Measurements from ENCODE around the gene MMP7.
"Not testable (repeated sequence)": the region's sequence is repeated elsewhere in the genome, so short reads cannot be mapped to it uniquely, and the experiment has no call there.

MMP7 gene

GRCh38 chr11:102518296-102519094 is 12.1 kb downstream of the MMP7 start:
- no peak for TF ChIP-seq POLR2AphosphoS5 (IDR thresholded peaks at IDR 0.05; ENCODE audit: borderline replicate concordance, low read depth, low read length)
- no peak for TF ChIP-seq FOXP2 (optimal IDR thresholded peaks at IDR 0.05; ENCODE audit: control extremely low read depth, extremely low read length, insufficient read depth)
- TF ChIP-seq EZH2 (IDR thresholded peaks at IDR 0.05), result no peak
- no peak overlapping the region for H3K9ac ChIP-seq (ENCODE audit: insufficient read length)
- no peak for DNase-seq (ENCODE audit: low read depth, low spot score)
- no peak overlapping the region for H3K27ac ChIP-seq
- no peaks in the 10 kb centered on the region for H3K36me3 ChIP-seq (ENCODE audit: insufficient read depth, low read length)
- no peak overlapping the region for H3K4me3 ChIP-seq
- no peaks in the 10 kb centered on the region for H3K9me3 ChIP-seq (ENCODE audit: low read depth, low read length)

- Histone ChIP-seq H3K27ac (no peak overlapping the region), H3K9ac (ENCODE audit: insufficient read length) (no peak overlapping the region)
- TF ChIP-seq POLR2AphosphoS5 (IDR thresholded peaks at IDR 0.05; ENCODE audit: borderline replicate concordance, low read depth, low read length) (no peak), FOXP2 (optimal IDR thresholded peaks at IDR 0.05; ENCODE audit: control extremely low read depth, extremely low read length, insufficient read depth) (no peak), EZH2 (IDR thresholded peaks at IDR 0.05) (no peak)
These were observed 12.9 kb downstream of the MMP7 start for GRCh38 chr11:102517670-102518069.

GRCh38 chr11:102516179-102516578 is 14.4 kb downstream of the MMP7 start:
- TF ChIP-seq FOXP2 (optimal IDR thresholded peaks at IDR 0.05; ENCODE audit: control extremely low read depth, extremely low read length, insufficient read depth) (no peak), EZH2 (IDR thresholded peaks at IDR 0.05) (no peak), POLR2AphosphoS5 (IDR thresholded peaks at IDR 0.05; ENCODE audit: borderline replicate concordance, low read depth, low read length) (no peak)
- no peak for DNase-seq (ENCODE audit: low read depth, low spot score)
- Histone ChIP-seq H3K36me3 (ENCODE audit: insufficient read depth, low read length) (no peaks in the 10 kb centered on the region), H3K27ac (no peak overlapping the region), H3K9ac (ENCODE audit: insufficient read length) (no peak overlapping the region), H3K4me3 (no peak overlapping the region), H3K9me3 (ENCODE audit: low read depth, low read length) (no peaks in the 10 kb centered on the region)

More at GRCh38 chr11:102517670-102518069, 12.9 kb downstream of the MMP7 start:
- no peaks in the 10 kb centered on the region for H3K9me3 ChIP-seq (ENCODE audit: low read depth, low read length)
- H3K4me3 ChIP-seq, result no peak overlapping the region
- no peaks in the 10 kb centered on the region for H3K36me3 ChIP-seq (ENCODE audit: insufficient read depth, low read length)
- no peak for DNase-seq (ENCODE audit: low read depth, low spot score)

GRCh38 chr11:102513869-102514268 is 16.7 kb downstream of the MMP7 start:
- TF ChIP-seq POLR2AphosphoS5 (IDR thresholded peaks at IDR 0.05; ENCODE audit: borderline replicate concordance, low read depth, low read length) (no peak), FOXP2 (optimal IDR thresholded peaks at IDR 0.05; ENCODE audit: control extremely low read depth, extremely low read length, insufficient read depth) (no peak), EZH2 (IDR thresholded peaks at IDR 0.05) (no peak)
- Histone ChIP-seq H3K9me3 (ENCODE audit: low read depth, low read length) (no peaks in the 10 kb centered on the region), H3K4me3 (no peak overlapping the region), H3K9ac (ENCODE audit: insufficient read length) (no peak overlapping the region), H3K36me3 (ENCODE audit: insufficient read depth, low read length) (no peaks in the 10 kb centered on the region), H3K27ac (no peak overlapping the region)
- no peak for DNase-seq (ENCODE audit: low read depth, low spot score)

GRCh38 chr11:102510439-102511135 is 20.0 kb downstream of the MMP7 start:
- Histone ChIP-seq H3K4me3 (no peak overlapping the region), H3K9me3 (ENCODE audit: low read depth, low read length) (no peaks in the 10 kb centered on the region), H3K9ac (ENCODE audit: insufficient read length) (no peak overlapping the region), H3K27ac (no peak overlapping the region), H3K36me3 (ENCODE audit: insufficient read depth, low read length) (no peaks in the 10 kb centered on the region)
- TF ChIP-seq POLR2AphosphoS5 (IDR thresholded peaks at IDR 0.05; ENCODE audit: borderline replicate concordance, low read depth, low read length) (no peak), EZH2 (IDR thresholded peaks at IDR 0.05) (no peak), FOXP2 (optimal IDR thresholded peaks at IDR 0.05; ENCODE audit: control extremely low read depth, extremely low read length, insufficient read depth) (no peak)
- no peak for DNase-seq (ENCODE audit: low read depth, low spot score)

- H3K9ac ChIP-seq (ENCODE audit: insufficient read length); H3K9me3 ChIP-seq (ENCODE audit: low read depth, low read length); H3K4me3 ChIP-seq; DNase-seq (ENCODE audit: low read depth, low spot score); H3K27ac ChIP-seq; H3K36me3 ChIP-seq (ENCODE audit: insufficient read depth, low read length): not testable (repeated sequence)
These were observed 27.7 kb downstream of the MMP7 start for GRCh38 chr11:102502831-102503230.

- no peak overlapping the region for H3K4me3 ChIP-seq
- H3K36me3 ChIP-seq (ENCODE audit: insufficient read depth, low read length), result no peaks in the 10 kb centered on the region
- H3K27ac ChIP-seq, result no peak overlapping the region
- no peaks in the 10 kb centered on the region for H3K9me3 ChIP-seq (ENCODE audit: low read depth, low read length)
- TF ChIP-seq FOXP2 (optimal IDR thresholded peaks at IDR 0.05; ENCODE audit: control extremely low read depth, extremely low read length, insufficient read depth) (no peak), EZH2 (IDR thresholded peaks at IDR 0.05) (no peak), POLR2AphosphoS5 (IDR thresholded peaks at IDR 0.05; ENCODE audit: borderline replicate concordance, low read depth, low read length) (no peak)
- no peak overlapping the region for H3K9ac ChIP-seq (ENCODE audit: insufficient read length)
- DNase-seq (ENCODE audit: low read depth, low spot score), result no peak
These were observed 29.7 kb downstream of the MMP7 start for GRCh38 chr11:102500829-102501228.

- H3K9ac ChIP-seq (ENCODE audit: insufficient read length), result no peak overlapping the region
- no peaks in the 10 kb centered on the region for H3K36me3 ChIP-seq (ENCODE audit: insufficient read depth, low read length)
- no peak for TF ChIP-seq POLR2AphosphoS5 (IDR thresholded peaks at IDR 0.05; ENCODE audit: borderline replicate concordance, low read depth, low read length)
- TF ChIP-seq FOXP2 (optimal IDR thresholded peaks at IDR 0.05; ENCODE audit: control extremely low read depth, extremely low read length, insufficient read depth), result no peak
- TF ChIP-seq EZH2 (IDR thresholded peaks at IDR 0.05), result no peak
- no peak for DNase-seq (ENCODE audit: low read depth, low spot score)
- no peak overlapping the region for H3K4me3 ChIP-seq
- H3K27ac ChIP-seq, result no peak overlapping the region
- no peaks in the 10 kb centered on the region for H3K9me3 ChIP-seq (ENCODE audit: low read depth, low read length)
These were observed 30.6 kb downstream of the MMP7 start for GRCh38 chr11:102499931-102500330.
